Measurements from ENCODE around the gene TFAP2A. TPM values are rescaled to one million over a fixed set of nuclear protein-coding genes. Genes with fewer than 3 reads are reported as not detected.
A peak's percentile ranks its signal among the peaks of the same experiment; 100 is the strongest.

Gene TFAP2A
- total RNA-seq, 1 experiment from 2014 or later: 10.6 TPM

DNA sequence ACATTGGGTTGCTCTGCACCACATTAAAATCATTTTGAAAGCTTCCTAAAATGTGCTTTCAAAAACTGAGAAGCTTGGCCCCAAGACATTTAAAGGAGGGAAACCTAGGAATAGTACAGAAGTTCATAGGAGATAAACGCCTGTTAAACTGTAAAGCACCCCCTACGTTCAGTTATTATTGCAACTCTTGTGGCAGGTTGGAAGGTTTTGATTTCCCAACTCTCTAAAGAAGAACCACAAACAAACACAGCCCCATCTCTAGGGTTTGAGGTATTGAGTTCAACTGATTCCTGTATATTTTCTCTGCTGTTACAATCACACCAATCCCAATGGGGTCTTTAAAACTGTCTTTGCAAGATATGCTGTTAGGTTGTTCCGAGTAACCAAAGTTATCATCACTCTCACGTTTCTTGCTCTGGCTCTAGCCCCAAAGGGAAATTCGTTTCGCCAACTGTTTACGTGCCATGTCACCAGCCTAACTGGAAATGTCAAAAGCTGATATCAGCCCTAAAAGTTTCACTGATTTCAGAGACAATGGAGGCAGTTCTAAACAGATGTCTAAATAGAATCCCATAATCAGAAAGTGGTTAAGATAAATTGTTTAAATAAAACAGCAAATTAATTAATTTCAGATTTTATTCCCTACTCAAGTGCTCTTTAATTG, 12.1 kb downstream of the TFAP2A start:
- no peak overlapping the region for H3K27ac ChIP-seq
- no peaks in the 10 kb centered on the region for H3K9me3 ChIP-seq (replicated peaks)
- no peaks in the 10 kb centered on the region; the same call in 1 of the 2 replicates for H3K4me1 ChIP-seq
- no peak for DNase-seq
- H3K4me3 ChIP-seq: no peak overlapping the region
- peaks cover 35% of the 10 kb centered on the region for H3K36me3 ChIP-seq
- H3K27me3 ChIP-seq: no peaks in the 10 kb centered on the region

- Histone ChIP-seq H3K27me3 (no peaks in the 10 kb centered on the region), H3K4me1 (no peaks in the 10 kb centered on the region; the same call in 1 of the 2 replicates), H3K27ac (no peak overlapping the region), H3K9me3 (replicated peaks) (no peaks in the 10 kb centered on the region), H3K36me3 (peaks cover 33% of the 10 kb centered on the region), H3K4me3 (no peak overlapping the region)
- DNase-seq: no peak
Measured at GRCh38 chr6:10401632-10402223, 13.1 kb downstream of the TFAP2A start.

DNA sequence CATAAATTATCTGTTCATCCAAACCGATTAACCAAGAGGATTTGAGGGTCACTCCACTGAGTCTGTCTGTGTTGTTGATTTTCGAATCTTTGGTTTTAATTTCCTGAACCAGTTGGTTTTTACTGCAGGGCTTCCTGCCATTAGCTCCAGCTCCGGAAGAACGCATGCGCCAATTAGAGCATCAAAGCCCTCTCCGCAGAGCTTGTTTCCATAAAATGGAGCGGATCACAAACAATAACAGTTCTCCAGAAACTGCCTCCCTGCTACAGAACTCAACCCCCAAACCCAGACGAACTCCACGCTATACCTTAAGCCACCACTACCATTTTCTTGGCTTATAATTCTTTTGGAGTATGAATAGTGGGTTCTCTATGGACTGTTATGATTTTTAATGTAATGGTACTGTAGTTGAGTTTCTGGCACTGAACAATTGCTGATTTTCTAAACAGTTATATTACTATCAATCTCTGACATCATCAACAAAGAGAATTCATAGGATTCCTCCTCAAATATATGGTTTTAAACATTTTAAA, 13.8 kb downstream of the TFAP2A start:
- Histone ChIP-seq H3K4me1 (no peaks in the 10 kb centered on the region; the same call in 1 of the 2 replicates), H3K27ac (no peak overlapping the region), H3K4me3 (no peak overlapping the region), H3K36me3 (peaks cover 26% of the 10 kb centered on the region), H3K27me3 (no peaks in the 10 kb centered on the region), H3K9me3 (replicated peaks) (no peaks in the 10 kb centered on the region)
- no peak for DNase-seq

- Histone ChIP-seq H3K27ac (no peak overlapping the region), H3K27me3 (no peaks in the 10 kb centered on the region), H3K4me1 (no peaks in the 10 kb centered on the region; the same call in 1 of the 2 replicates)
Measured at GRCh38 chr6:10400330-10400729, 14.5 kb downstream of the TFAP2A start.

GRCh38 chr6:10399451-10399850, 15.4 kb downstream of the TFAP2A start:
- H3K27ac ChIP-seq: no peak overlapping the region
- H3K4me3 ChIP-seq: no peak overlapping the region
- peaks cover 7% of the 10 kb centered on the region for H3K4me1 ChIP-seq
- no peaks in the 10 kb centered on the region for H3K27me3 ChIP-seq
- no peaks in the 10 kb centered on the region for H3K9me3 ChIP-seq (replicated peaks)
- peaks cover 24% of the 10 kb centered on the region for H3K36me3 ChIP-seq
- no peak for DNase-seq

More at GRCh38 chr6:10400330-10400729, 14.5 kb downstream of the TFAP2A start:
- H3K36me3 ChIP-seq: peaks cover 26% of the 10 kb centered on the region
- no peak overlapping the region for H3K4me3 ChIP-seq
- no peaks in the 10 kb centered on the region for H3K9me3 ChIP-seq (replicated peaks)
- no peak for DNase-seq

- H3K4me1 ChIP-seq: peaks cover 16% of the 10 kb centered on the region
- no peak for DNase-seq
- no peak overlapping the region for H3K4me3 ChIP-seq
- H3K27ac ChIP-seq: no peak overlapping the region
- H3K9me3 ChIP-seq (replicated peaks): no peaks in the 10 kb centered on the region
- peaks cover 24% of the 10 kb centered on the region for H3K36me3 ChIP-seq
- no peaks in the 10 kb centered on the region for H3K27me3 ChIP-seq
Measured at GRCh38 chr6:10398446-10399218, 16.2 kb downstream of the TFAP2A start.

GRCh38 chr6:10397756-10398445, 17.0 kb downstream of the TFAP2A start:
- no peaks in the 10 kb centered on the region for H3K27me3 ChIP-seq
- no peak overlapping the region for H3K4me3 ChIP-seq
- no peak overlapping the region for H3K27ac ChIP-seq
- H3K36me3 ChIP-seq: peaks cover 21% of the 10 kb centered on the region
- DNase-seq: no peak
- H3K9me3 ChIP-seq (replicated peaks): no peaks in the 10 kb centered on the region
- H3K4me1 ChIP-seq: peaks cover 20% of the 10 kb centered on the region

GRCh38 chr6:10396785-10397184, 18.1 kb downstream of the TFAP2A start:
- H3K4me3 ChIP-seq: no peak overlapping the region
- peaks cover 13% of the 10 kb centered on the region for H3K36me3 ChIP-seq
- H3K9me3 ChIP-seq (replicated peaks): no peaks in the 10 kb centered on the region
- H3K27me3 ChIP-seq: no peaks in the 10 kb centered on the region
- no peak for DNase-seq
- H3K4me1 ChIP-seq: peaks cover 20% of the 10 kb centered on the region
- no peak overlapping the region for H3K27ac ChIP-seq

- H3K27ac ChIP-seq: peak overlapping the region; percentile 63
- H3K4me1 ChIP-seq: peaks cover 20% of the 10 kb centered on the region
- H3K4me3 ChIP-seq: peak overlapping the region; percentile 39
- peak in 1 of 2 experiments; percentile 39 for DNase-seq
- H3K27me3 ChIP-seq: no peaks in the 10 kb centered on the region
- peaks cover 5% of the 10 kb centered on the region; the same call in 1 of the 2 replicates for H3K36me3 ChIP-seq
- no peaks in the 10 kb centered on the region for H3K9me3 ChIP-seq (replicated peaks)
Measured at GRCh38 chr6:10395704-10396546, 18.9 kb downstream of the TFAP2A start.

DNA sequence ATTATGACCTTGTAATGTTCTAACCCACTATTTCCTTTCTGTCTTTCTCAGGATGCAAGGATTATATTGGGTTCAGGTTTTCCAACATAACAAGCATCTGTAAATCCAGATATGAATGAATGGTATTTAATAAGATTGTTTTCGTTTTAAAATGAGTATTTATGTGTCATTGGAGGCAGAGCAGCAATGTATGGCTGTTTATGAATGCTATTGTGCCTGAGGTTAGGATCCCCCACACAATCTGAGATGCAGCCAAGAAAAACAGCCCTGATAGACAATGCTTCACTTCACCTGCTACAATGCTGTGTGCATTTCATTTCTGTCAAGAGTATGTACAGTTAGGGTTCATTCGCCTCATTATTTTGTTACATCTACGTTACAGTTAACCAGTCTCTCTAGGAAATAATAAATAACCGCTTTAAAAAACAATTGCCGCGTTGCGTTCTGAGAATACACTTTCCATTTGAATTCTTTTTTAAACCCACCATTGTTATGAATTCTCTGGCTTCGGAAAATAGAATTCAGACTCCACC, 19.6 kb downstream of the TFAP2A start:
- peak overlapping the region; percentile 63 for H3K27ac ChIP-seq
- H3K27me3 ChIP-seq: no peaks in the 10 kb centered on the region
- no peaks in the 10 kb centered on the region for H3K36me3 ChIP-seq
- no peaks in the 10 kb centered on the region for H3K9me3 ChIP-seq (replicated peaks)
- peaks cover 20% of the 10 kb centered on the region for H3K4me1 ChIP-seq
- H3K4me3 ChIP-seq: peak overlapping the region; percentile 39
- peak; percentile 37 to 77 for DNase-seq

DNA sequence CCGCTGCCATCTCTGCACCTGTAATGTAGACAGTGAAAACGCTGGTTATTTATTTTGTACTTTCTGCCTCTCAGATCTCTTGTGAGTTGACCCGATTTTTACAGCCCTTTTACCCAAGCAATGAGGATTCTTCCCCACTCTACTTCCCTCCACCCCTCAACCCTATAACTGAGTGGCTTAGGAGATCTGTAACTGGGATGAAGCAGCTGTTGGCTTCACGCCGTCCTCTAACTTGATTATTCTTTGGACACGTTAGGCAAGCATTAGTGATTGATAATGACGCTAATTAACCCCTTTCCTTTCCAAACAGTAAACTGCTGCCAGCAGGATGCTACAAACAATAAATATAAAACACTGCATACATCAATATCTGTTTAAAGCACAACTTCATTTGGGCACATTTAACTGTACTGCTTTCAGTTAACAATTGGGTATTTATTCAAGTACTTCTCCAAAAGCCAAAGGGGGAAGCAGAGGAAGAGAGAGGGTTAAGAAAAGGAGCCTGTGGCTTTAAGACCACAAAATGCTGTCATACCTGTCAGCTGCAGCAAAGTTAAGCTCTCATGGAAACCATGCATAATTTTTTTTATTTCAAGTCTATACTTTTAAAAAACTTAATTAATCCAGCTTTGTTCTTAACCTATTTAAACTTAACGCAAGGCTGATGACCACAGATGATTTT, 21.2 kb downstream of the TFAP2A start:
- Histone ChIP-seq H3K4me1 (peaks cover 20% of the 10 kb centered on the region), H3K27me3 (no peaks in the 10 kb centered on the region)

DNA sequence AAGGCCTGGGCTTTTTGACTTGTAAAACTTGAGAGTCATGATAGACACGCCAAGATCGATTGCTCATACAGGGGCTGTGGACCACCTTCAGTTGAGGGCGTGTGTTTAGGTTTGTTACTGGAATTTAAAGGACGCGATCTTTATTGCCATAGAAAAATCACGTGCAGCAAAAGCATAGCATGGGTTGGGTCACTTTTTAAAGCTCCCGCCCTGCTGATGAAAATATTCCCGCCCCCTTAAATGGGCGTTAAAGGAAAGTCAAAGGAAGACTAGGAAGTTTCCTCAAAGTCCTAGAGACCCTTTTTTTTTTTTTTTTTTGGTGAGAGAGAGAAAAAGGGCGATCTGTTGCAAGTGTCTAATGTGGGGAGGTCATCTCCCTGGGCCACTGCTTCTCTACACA, 23.1 kb downstream of the TFAP2A start:
- H3K4me3 ChIP-seq: no peak overlapping the region
- no peak for DNase-seq
- H3K4me1 ChIP-seq: peaks cover 20% of the 10 kb centered on the region
- H3K9me3 ChIP-seq (replicated peaks): no peaks in the 10 kb centered on the region
- H3K27me3 ChIP-seq: no peaks in the 10 kb centered on the region
- no peaks in the 10 kb centered on the region for H3K36me3 ChIP-seq
- no peak overlapping the region for H3K27ac ChIP-seq

More for the DNA sequence above, 21.2 kb downstream of the TFAP2A start:
- peak; percentile 19 to 67 for DNase-seq
- H3K9me3 ChIP-seq (replicated peaks): no peaks in the 10 kb centered on the region
- H3K36me3 ChIP-seq: no peaks in the 10 kb centered on the region
- peak overlapping the region; percentile 63 for H3K27ac ChIP-seq
- H3K4me3 ChIP-seq: peak overlapping the region; percentile 39

GRCh38 chr6:10391299-10391630, 23.6 kb downstream of the TFAP2A start:
- H3K4me1 ChIP-seq: peaks cover 20% of the 10 kb centered on the region
- H3K27ac ChIP-seq: no peak overlapping the region
- DNase-seq: no peak
- H3K36me3 ChIP-seq: no peaks in the 10 kb centered on the region
- no peak overlapping the region for H3K4me3 ChIP-seq
- no peaks in the 10 kb centered on the region for H3K27me3 ChIP-seq
- no peaks in the 10 kb centered on the region for H3K9me3 ChIP-seq (replicated peaks)

Measured in SJCRH30 (cell line).